HCT116 (cell line): ENCODE measurements around the gene C5orf46. TPM values are rescaled to one million over a fixed set of nuclear protein-coding genes. Genes with fewer than 3 reads are reported as not detected.

Experiments used
- ATAC-seq: fragments of 200-7000 bp; cut with Tn5 transposase; 2 replicates; pipeline ENCODE4 v1.9.1; 2020; ENCODE audit warnings: mild to moderate bottlenecking, moderate library complexity
- BruUV-seq: library from RNA; stranded (reverse); fragments of 400-500 nt; replicated peaks from 2 replicates; lab custom pipeline; 2021; lab: Mats Ljungman, UMichigan
- CTCF ChIA-PET: fragments of 300-600 bp; sonication (Branson Sonifier 250); formaldehyde crosslinking; loops from one replicate; lab custom pipeline; 2021; ENCODE audit warnings: antibody characterized with exemption; lab: Charles Lee
- POLR2A ChIA-PET: fragments of 300-600, 350-600 bp; sonication (Branson Sonifier 250); formaldehyde crosslinking; loops from one replicate; lab custom pipeline; 2021; ENCODE audit warnings: antibody characterized with exemption; lab: Charles Lee
- RAD21 ChIA-PET, 2 experiments: fragments of 300-600 bp; sonication (Branson Sonifier 250); formaldehyde crosslinking; loops; one replicate each; lab custom pipeline; 2023; ENCODE audit warnings: low total read pairs in 2 of 2; ENCODE audit not compliant: uncharacterized antibody in 2 of 2, unreplicated experiment in 2 of 2, low non-redundant PET in 1 of 2; lab: Charles Lee
- DNase-seq: peaks from one replicate; pipeline ENCODE4 v3.0.0-alpha.2; 2010; ENCODE audit warnings: low read depth, low spot score
- H2AFZ ChIP-seq: fragments of 200-600 bp; shearing (Covaris generic), sonication (generic); 2 replicates; pipeline ENCODE4 v1.6.1; 2017; ENCODE audit warnings: low read depth, mixed run types, mixed read lengths, antibody characterized with exemption, low read length; ENCODE audit not compliant: poor library complexity, severe bottlenecking
- H3K27ac ChIP-seq: 2 replicates; pipeline ENCODE4 v1.5.1; 2012; ENCODE audit warnings: low read depth, low read length
- H3K27me3 ChIP-seq: fragments of 200-600 bp; sonication (generic); 2 replicates; pipeline ENCODE4 v1.6.1; 2016; ENCODE audit warnings: mixed run types, low read length, mixed read lengths; ENCODE audit not compliant: insufficient read depth
- H3K36me3 ChIP-seq, 2 experiments: fragments of 200-500 bp in 1 of 2; fragments of 200-600 bp in 1 of 2; sonication (Bioruptor generic) in 1 of 2; sonication (generic) in 1 of 2; 2 replicates each; pipeline versions ENCODE4 v1.5.1 to v1.6.1; 2014 to 2016; ENCODE audit warnings: low read length in 2 of 2, inconsistent platforms in 1 of 2, mixed read lengths in 1 of 2, mixed run types in 1 of 2; ENCODE audit not compliant: insufficient read depth in 2 of 2, control insufficient read depth in 1 of 2
- H3K4me1 ChIP-seq, 2 experiments: fragments of 200-600 bp in 1 of 2; sonication (generic) in 1 of 2; 2 replicates each; pipeline versions ENCODE4 v1.5.1 to v1.6.1; 2012 to 2017; ENCODE audit warnings: low read length in 2 of 2, inconsistent platforms in 1 of 2, mild to moderate bottlenecking in 1 of 2, mixed read lengths in 1 of 2, mixed run types in 1 of 2, moderate library complexity in 1 of 2; ENCODE audit not compliant: insufficient read depth in 2 of 2, control insufficient read depth in 1 of 2
- H3K4me2 ChIP-seq: fragments of 200-600 bp; sonication (generic); 2 replicates; pipeline ENCODE4 v1.6.1; 2017; ENCODE audit warnings: mixed run types, low read length, mixed read lengths
- H3K4me3 ChIP-seq, 2 experiments: fragments of 200-600 bp in 1 of 2; sonication (generic) in 1 of 2; replicated peaks in 1 of 2; 2 replicates each; pipeline ENCODE4 v1.5.1; 2011 to 2016; ENCODE audit warnings: low read length in 2 of 2, control low read depth in 1 of 2, low read depth in 1 of 2, mild to moderate bottlenecking in 1 of 2, mixed read lengths in 1 of 2, mixed run types in 1 of 2
- H3K79me2 ChIP-seq: fragments of 200-600 bp; sonication (generic); 2 replicates; pipeline ENCODE4 v1.6.1; 2017; ENCODE audit warnings: mild to moderate bottlenecking, mixed run types, low read length, moderate library complexity, mixed read lengths; ENCODE audit not compliant: insufficient read depth
- H3K9ac ChIP-seq: fragments of 200-600 bp; sonication (generic); 2 replicates; pipeline ENCODE4 v1.6.1; 2016; ENCODE audit warnings: low read length, mixed read lengths
- H3K9me2 ChIP-seq: fragments of 200-600 bp; sonication (generic), shearing (Covaris generic); 2 replicates; pipeline ENCODE4 v1.6.1; 2017; ENCODE audit warnings: mixed run types, mild to moderate bottlenecking, moderate library complexity; ENCODE audit not compliant: insufficient read depth
- H3K9me3 ChIP-seq, 2 experiments: fragments of 200-500 bp in 1 of 2; fragments of 200-600 bp in 1 of 2; sonication (Bioruptor generic) in 1 of 2; sonication (generic) in 1 of 2; 2 replicates each; pipeline ENCODE4 v1.6.1; 2014 to 2017; ENCODE audit warnings: low read length in 2 of 2, mixed read lengths in 2 of 2, inconsistent platforms in 1 of 2, low read depth in 1 of 2, mild to moderate bottlenecking in 1 of 2, mixed run types in 1 of 2, moderate library complexity in 1 of 2; ENCODE audit not compliant: control insufficient read depth in 1 of 2, insufficient read depth in 1 of 2
- H4K20me1 ChIP-seq: fragments of 200-600 bp; sonication (generic), shearing (Covaris generic); 2 replicates; pipeline ENCODE4 v1.6.1; 2017; ENCODE audit warnings: mixed run types, mild to moderate bottlenecking, moderate library complexity; ENCODE audit not compliant: insufficient read depth
- CBX3 ChIP-seq: IDR thresholded peaks from 2 replicates; pipeline ENCODE4 v1.6.1; 2012; ENCODE audit warnings: low read depth
- ELF1 ChIP-seq: IDR thresholded peaks from 2 replicates; pipeline ENCODE4 v1.6.1; 2012; ENCODE audit warnings: low read depth, borderline replicate concordance
- EZH2 ChIP-seq: fragments of 200-600 bp; sonication (generic); IDR thresholded peaks from 2 replicates; pipeline ENCODE4 v1.6.1; 2017; ENCODE audit warnings: antibody characterized with exemption, mixed run types
- FOSL1 ChIP-seq: IDR thresholded peaks from 2 replicates; pipeline ENCODE4 v1.6.1; 2012; ENCODE audit warnings: low read depth
- POLR2AphosphoS5 ChIP-seq: IDR thresholded peaks from 2 replicates; pipeline ENCODE4 v1.6.1; 2011; ENCODE audit warnings: mild to moderate bottlenecking, low read depth, low read length, moderate library complexity
- RAD21 ChIP-seq: IDR thresholded peaks from 2 replicates; pipeline ENCODE4 v1.6.1; 2012; ENCODE audit warnings: low read depth, mild to moderate bottlenecking
- TCF7L2 ChIP-seq: IDR thresholded peaks from 2 replicates; pipeline ENCODE4 v1.7.0; 2011; ENCODE audit warnings: borderline replicate concordance, inconsistent platforms; ENCODE audit not compliant: insufficient read depth, insufficient read length; ENCODE audit errors: extremely low read depth
- ZNF274 ChIP-seq: fragments of 200-500 bp; sonication (Bioruptor generic); IDR thresholded peaks from 2 replicates; pipeline ENCODE4 v1.6.1; 2014; ENCODE audit warnings: mild to moderate bottlenecking, low read depth, low read length, inconsistent platforms
- intact Hi-C: fragments of 100-400 bp; cut with micrococcal nuclease; formaldehyde crosslinking; loops from 2 replicates; pipeline ENCODE4 v1.10.0; 2022
- total RNA-seq: library from RNA; stranded (reverse); gene quantifications from one replicate; pipeline ENCODE4 v1.2.1, GENCODE V29; 2021; ENCODE audit not compliant: unreplicated experiment
- TF ChIP-seq, protein P1 (sequence below), 3 experiments: fragments of 200-600 bp in 1 of 3; sonication (generic) in 1 of 3; IDR thresholded peaks in 2 of 3; conservative IDR thresholded peaks in 1 of 3; 2 replicates each; pipeline ENCODE4 v1.5.1; 2012 to 2017; ENCODE audit warnings: low read depth in 2 of 3, low read length in 2 of 3, antibody characterized with exemption in 1 of 3, borderline replicate concordance in 1 of 3, control low read depth in 1 of 3, mild to moderate bottlenecking in 1 of 3, mixed read lengths in 1 of 3, mixed run types in 1 of 3, moderate library complexity in 1 of 3; ENCODE audit not compliant: insufficient read depth in 1 of 3
- TF ChIP-seq, protein P2 (sequence below): IDR thresholded peaks from 2 replicates; pipeline ENCODE4 v1.6.1; 2012
- TF ChIP-seq, protein P3 (sequence below): IDR thresholded peaks from 2 replicates; pipeline ENCODE4 v1.6.1; 2011; ENCODE audit warnings: mild to moderate bottlenecking, low read length, moderate library complexity; ENCODE audit not compliant: insufficient replicate concordance; ENCODE audit errors: extremely low read depth

Gene C5orf46
- total RNA-seq, 1 experiment from 2014 or later: not detected

DNA sequence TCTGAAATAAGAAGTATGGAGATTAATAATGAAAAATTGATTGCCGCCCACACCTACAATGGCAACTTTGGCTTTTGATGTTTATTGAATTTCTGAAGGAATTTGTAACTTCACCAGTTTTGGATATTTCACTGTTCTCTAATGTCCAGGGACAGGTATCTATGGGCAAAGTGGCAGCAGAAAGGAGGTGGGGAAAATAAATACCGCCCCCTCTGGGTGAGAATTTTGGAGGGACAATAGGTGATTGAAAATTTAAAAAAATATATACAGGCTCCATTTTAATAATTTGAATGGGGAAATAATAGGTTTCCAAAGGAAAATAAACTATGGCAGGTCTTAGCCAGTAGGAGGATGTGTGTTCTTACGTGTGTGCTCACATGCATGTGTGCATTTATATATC, 26.6 kb downstream of the C5orf46 start:
- no peaks in the 10 kb centered on the region for H4K20me1 ChIP-seq
- DNase-seq (no peak), ATAC-seq (no peak)
- POLR2A ChIA-PET: no interaction called here
- no peaks in the 10 kb centered on the region for H3K4me1 ChIP-seq
- no peaks in the 10 kb centered on the region for H3K9me2 ChIP-seq
- H3K9ac ChIP-seq: no peak overlapping the region
- H3K79me2 ChIP-seq: no peaks in the 10 kb centered on the region
- H3K4me2 ChIP-seq: no peak overlapping the region
- H3K36me3 ChIP-seq: no peaks in the 10 kb centered on the region
- no peaks in the 10 kb centered on the region for H3K9me3 ChIP-seq
- H3K4me3 ChIP-seq: no peak overlapping the region
- peaks cover 20% of the 10 kb centered on the region; the same call in 1 of the 2 replicates for H3K27me3 ChIP-seq
- intact Hi-C loops: no loop called here
- TF ChIP-seq, protein P1, sequence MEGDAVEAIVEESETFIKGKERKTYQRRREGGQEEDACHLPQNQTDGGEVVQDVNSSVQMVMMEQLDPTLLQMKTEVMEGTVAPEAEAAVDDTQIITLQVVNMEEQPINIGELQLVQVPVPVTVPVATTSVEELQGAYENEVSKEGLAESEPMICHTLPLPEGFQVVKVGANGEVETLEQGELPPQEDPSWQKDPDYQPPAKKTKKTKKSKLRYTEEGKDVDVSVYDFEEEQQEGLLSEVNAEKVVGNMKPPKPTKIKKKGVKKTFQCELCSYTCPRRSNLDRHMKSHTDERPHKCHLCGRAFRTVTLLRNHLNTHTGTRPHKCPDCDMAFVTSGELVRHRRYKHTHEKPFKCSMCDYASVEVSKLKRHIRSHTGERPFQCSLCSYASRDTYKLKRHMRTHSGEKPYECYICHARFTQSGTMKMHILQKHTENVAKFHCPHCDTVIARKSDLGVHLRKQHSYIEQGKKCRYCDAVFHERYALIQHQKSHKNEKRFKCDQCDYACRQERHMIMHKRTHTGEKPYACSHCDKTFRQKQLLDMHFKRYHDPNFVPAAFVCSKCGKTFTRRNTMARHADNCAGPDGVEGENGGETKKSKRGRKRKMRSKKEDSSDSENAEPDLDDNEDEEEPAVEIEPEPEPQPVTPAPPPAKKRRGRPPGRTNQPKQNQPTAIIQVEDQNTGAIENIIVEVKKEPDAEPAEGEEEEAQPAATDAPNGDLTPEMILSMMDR (IDR thresholded peaks at IDR 0.05 in 2 of 3, conservative IDR thresholded peaks at IDR 0.05 in 1 of 3; ENCODE audit: borderline replicate concordance in 1 of 3, insufficient read depth in 1 of 3, low read depth in 2 of 3, low read length in 2 of 3): 0 out of 6 replicates have a peak, but pooled peaks of 1 of the 3 experiments have one; percentile 8
- TF ChIP-seq ZNF274: no peak
- no peak overlapping the region for H3K27ac ChIP-seq
- H2AFZ ChIP-seq: no peak overlapping the region
- RAD21 ChIA-PET: no interaction called here
- no TSS peak for BruUV-seq
- CTCF ChIA-PET: no interaction called here

DNA sequence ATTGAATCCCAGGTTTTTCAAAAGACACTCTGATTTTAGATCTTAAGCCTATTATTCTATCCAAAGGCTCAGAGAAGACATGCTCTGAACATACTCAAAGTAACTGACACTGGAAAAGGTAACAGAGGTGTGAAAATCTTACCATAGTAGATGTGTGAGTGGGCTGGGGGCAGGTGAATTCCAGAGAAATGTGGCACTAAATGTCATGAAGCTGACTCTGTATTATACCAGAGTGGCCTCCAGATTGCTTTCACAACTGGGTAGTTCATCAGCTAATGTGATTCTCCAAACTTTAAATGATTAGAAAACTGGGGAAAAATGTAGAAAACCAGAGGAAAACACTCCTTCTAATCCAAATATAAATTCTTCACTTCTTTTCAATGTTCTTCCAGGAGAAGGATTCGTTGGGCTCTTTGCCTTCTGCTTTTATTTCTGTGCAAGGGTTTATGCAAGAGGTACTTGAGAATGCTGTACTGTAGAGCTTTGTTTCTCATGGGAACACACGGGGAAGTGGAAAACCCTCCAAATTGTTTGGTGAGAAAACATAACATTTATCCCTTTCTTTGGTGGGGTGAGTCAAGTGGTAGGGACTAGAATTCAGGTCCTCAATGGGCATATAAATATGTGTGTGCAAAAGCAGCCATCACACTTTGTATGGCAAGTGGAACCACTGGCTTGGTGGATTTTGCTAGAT, 28.1 kb downstream of the C5orf46 start, which contains the start of gene SCGB3A2:
Gene SCGB3A2, plus strand, starts transcription at position 646 of the 694 bp plus-strand sequence. CDS start 93 bp downstream, outside the sequence.
- peaks cover 20% of the 10 kb centered on the region; the same call in 1 of the 2 replicates for H3K27me3 ChIP-seq
- no peak within 1 kb of the TSS for H3K4me2 ChIP-seq
- H3K4me3 ChIP-seq: no peak within 1 kb of the TSS
- DNase-seq: no peak
- H3K79me2 ChIP-seq: no peaks in the 10 kb centered on the region
- ChIA-PET RAD21 (no interaction called here), CTCF (interaction anchor here (1.1 kb wide), 1 partner anchor 9 kb away, joined by 5 read pairs; no protein-coding TSS in a partner anchor), POLR2A (no interaction called here)
- no peak within 1 kb of the TSS for H3K27ac ChIP-seq
- no peaks in the 10 kb centered on the region for H3K9me2 ChIP-seq
- no TSS peak for BruUV-seq
- ATAC-seq: no peak
- H3K9ac ChIP-seq: no peak within 1 kb of the TSS
- no peaks in the 10 kb centered on the region for H3K4me1 ChIP-seq
- H3K36me3 ChIP-seq: no peaks in the 10 kb centered on the region
- no peak within 1 kb of the TSS for H2AFZ ChIP-seq
- no peaks in the 10 kb centered on the region for H4K20me1 ChIP-seq
- intact Hi-C loops: no loop called here
- H3K9me3 ChIP-seq: no peaks in the 10 kb centered on the region
- TF ChIP-seq, protein P2, sequence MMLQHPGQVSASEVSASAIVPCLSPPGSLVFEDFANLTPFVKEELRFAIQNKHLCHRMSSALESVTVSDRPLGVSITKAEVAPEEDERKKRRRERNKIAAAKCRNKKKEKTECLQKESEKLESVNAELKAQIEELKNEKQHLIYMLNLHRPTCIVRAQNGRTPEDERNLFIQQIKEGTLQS: no peak
- TF ChIP-seq CBX3 (no peak), ELF1 (no peak), EZH2 (no peak), POLR2AphosphoS5 (no peak), ZNF274 (no peak), RAD21 (no peak), TCF7L2 (no peak), FOSL1 (no peak)
- TF ChIP-seq, protein P3, sequence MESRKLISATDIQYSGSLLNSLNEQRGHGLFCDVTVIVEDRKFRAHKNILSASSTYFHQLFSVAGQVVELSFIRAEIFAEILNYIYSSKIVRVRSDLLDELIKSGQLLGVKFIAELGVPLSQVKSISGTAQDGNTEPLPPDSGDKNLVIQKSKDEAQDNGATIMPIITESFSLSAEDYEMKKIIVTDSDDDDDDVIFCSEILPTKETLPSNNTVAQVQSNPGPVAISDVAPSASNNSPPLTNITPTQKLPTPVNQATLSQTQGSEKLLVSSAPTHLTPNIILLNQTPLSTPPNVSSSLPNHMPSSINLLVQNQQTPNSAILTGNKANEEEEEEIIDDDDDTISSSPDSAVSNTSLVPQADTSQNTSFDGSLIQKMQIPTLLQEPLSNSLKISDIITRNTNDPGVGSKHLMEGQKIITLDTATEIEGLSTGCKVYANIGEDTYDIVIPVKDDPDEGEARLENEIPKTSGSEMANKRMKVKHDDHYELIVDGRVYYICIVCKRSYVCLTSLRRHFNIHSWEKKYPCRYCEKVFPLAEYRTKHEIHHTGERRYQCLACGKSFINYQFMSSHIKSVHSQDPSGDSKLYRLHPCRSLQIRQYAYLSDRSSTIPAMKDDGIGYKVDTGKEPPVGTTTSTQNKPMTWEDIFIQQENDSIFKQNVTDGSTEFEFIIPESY: no peak
- TF ChIP-seq, protein P1 (IDR thresholded peaks at IDR 0.05 in 2 of 3, conservative IDR thresholded peaks at IDR 0.05 in 1 of 3; ENCODE audit: borderline replicate concordance in 1 of 3, insufficient read depth in 1 of 3, low read depth in 2 of 3, low read length in 2 of 3): no peak
